ES-I3 (cell line): ENCODE results near the gene WSCD2.

Experiments
- H3K36me3 ChIP-seq: 2 replicates; pipeline ENCODE4 v1.6.1; 2013; ENCODE audit warnings: mild to moderate bottlenecking, low read length, control low read depth, moderate library complexity; ENCODE audit not compliant: insufficient read depth
- H3K4me1 ChIP-seq: 2 replicates; pipeline ENCODE4 v1.6.1; 2013; ENCODE audit warnings: mild to moderate bottlenecking, control low read depth, low read length; ENCODE audit not compliant: insufficient read depth
- H3K9ac ChIP-seq: 2 replicates; pipeline ENCODE4 v1.6.1; 2013; ENCODE audit warnings: low read depth, mild to moderate bottlenecking, low read length, moderate library complexity
- H3K9me3 ChIP-seq: 2 replicates; pipeline ENCODE4 v1.6.1; 2013; ENCODE audit warnings: mild to moderate bottlenecking, low read length, moderate library complexity; ENCODE audit not compliant: control insufficient read depth, insufficient read depth

Gene WSCD2

DNA sequence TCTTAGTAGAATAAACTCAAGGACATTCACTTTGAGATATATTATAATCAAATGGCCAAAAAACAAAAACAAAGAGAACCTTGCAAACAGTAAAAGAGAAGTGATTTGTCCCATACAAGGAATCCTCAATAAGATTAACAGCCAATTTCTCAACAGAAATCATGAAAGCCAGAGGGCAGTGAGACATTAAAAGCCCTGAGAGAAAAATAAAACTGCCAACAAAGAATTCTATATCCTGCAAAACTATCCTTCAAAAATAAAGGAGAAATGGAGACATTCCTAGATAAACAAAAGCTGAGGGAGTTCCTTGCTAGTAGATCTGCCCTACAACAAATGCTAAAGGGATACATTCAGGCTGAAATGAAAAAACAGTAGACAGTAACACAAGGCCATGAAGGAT is 131.9 kb downstream of the WSCD2 start:
- Histone ChIP-seq H3K9me3 (peaks cover 4% of the 10 kb centered on the region), H3K9ac (no peak overlapping the region), H3K36me3 (no peaks in the 10 kb centered on the region), H3K4me1 (no peaks in the 10 kb centered on the region)

DNA sequence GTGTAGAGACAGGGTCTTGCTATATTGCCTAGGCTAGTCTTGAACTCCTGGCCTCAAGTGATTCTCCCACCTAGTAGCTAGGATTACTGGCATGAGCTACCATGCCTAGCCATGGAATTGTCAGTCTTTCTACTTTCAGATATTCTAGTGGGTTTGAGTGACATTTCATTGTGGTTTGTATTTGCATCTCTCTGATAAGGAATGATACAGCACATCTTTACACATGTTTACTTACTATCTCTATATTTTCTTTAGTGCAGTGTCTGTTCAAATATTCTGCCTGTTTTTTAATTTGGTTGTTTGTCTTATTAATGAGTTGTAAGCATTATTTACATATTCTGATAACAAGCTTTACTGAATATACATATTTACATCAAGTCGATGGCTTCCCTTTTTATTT is 136.4 kb downstream of the WSCD2 start:
- peaks cover 3% of the 10 kb centered on the region; the same call in 1 of the 2 replicates for H3K9me3 ChIP-seq
- no peaks in the 10 kb centered on the region for H3K36me3 ChIP-seq

DNA sequence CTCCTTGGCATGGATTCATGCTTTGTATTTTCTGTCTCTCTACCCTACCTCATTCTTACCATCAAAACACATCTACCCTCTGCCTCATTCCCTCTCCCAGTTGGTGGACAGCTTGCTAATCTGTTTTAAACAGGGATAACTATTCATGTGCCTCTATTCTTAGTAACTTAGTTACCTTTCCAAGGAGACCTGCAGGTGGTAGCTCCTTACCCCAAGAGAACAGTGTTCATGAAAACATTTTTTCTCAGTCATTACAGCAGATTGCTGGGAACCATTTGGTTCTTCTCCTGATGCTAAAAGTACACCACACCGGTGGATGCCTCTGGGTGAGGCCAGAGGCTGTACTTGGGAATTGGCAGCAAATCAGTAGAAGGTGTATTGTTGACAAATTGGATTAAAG is 137.0 kb downstream of the WSCD2 start:
- Histone ChIP-seq H3K9ac (no peak overlapping the region), H3K4me1 (0 out of 2 replicates have a peak, but pooled peaks cover 6% of the 10 kb centered on the region), H3K9me3 (peaks cover 3% of the 10 kb centered on the region; the same call in 1 of the 2 replicates), H3K36me3 (no peaks in the 10 kb centered on the region)

More for the DNA sequence above, 136.4 kb downstream of the WSCD2 start:
- Histone ChIP-seq H3K9ac (no peak overlapping the region), H3K4me1 (0 out of 2 replicates have a peak, but pooled peaks cover 6% of the 10 kb centered on the region)

GRCh38 chr12:108267450-108267849 is 138.4 kb downstream of the WSCD2 start:
- Histone ChIP-seq H3K9me3 (peaks cover 3% of the 10 kb centered on the region; the same call in 1 of the 2 replicates), H3K36me3 (no peaks in the 10 kb centered on the region), H3K9ac (no peak overlapping the region), H3K4me1 (0 out of 2 replicates have a peak, but pooled peaks cover 6% of the 10 kb centered on the region)

DNA sequence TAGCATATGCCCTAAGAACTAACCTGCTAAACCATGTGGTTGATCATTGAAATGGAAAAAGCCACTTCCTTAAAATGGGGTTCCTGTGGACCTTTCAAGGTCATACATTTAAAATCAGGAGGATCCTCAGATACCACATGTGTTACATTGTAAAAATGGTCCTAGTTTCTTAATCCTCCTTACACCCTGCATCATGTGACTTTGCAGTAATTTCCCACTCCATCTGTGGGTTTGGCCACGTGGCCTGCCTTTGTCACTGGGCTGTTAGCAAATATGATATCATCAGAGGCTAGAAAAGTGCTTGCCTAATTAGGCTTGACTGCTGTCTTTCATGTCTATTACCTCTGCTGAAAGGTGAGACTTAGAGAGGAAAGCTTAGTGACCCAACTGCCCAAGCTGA is 139.3 kb downstream of the WSCD2 start:
- H3K9ac ChIP-seq: no peak overlapping the region
- no peaks in the 10 kb centered on the region for H3K36me3 ChIP-seq
- peaks cover 3% of the 10 kb centered on the region; the same call in 1 of the 2 replicates for H3K9me3 ChIP-seq
- H3K4me1 ChIP-seq: 0 out of 2 replicates have a peak, but pooled peaks cover 6% of the 10 kb centered on the region

DNA sequence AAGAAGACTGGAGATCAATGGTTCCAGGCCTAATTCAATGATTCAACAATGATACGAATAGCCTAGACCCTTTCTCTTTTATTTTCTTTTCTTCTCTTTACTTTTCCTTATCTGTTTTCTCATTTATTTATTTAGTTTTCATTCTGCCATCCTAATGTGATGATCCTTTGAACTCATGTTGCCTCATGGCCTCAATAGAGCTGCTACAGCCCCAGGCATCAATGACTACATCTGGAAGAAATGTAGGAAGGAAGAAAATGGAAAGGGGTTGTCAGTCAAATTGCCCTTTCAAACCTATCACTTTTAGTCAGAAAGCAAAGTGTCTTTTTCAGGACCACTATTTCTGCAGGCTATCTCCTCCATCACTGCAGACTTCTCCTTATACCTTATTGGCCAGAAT is 140.1 kb downstream of the WSCD2 start:
- Histone ChIP-seq H3K36me3 (no peaks in the 10 kb centered on the region), H3K9me3 (peaks cover 3% of the 10 kb centered on the region; the same call in 1 of the 2 replicates), H3K9ac (no peak overlapping the region), H3K4me1 (0 out of 2 replicates have a peak, but pooled peaks cover 6% of the 10 kb centered on the region)

DNA sequence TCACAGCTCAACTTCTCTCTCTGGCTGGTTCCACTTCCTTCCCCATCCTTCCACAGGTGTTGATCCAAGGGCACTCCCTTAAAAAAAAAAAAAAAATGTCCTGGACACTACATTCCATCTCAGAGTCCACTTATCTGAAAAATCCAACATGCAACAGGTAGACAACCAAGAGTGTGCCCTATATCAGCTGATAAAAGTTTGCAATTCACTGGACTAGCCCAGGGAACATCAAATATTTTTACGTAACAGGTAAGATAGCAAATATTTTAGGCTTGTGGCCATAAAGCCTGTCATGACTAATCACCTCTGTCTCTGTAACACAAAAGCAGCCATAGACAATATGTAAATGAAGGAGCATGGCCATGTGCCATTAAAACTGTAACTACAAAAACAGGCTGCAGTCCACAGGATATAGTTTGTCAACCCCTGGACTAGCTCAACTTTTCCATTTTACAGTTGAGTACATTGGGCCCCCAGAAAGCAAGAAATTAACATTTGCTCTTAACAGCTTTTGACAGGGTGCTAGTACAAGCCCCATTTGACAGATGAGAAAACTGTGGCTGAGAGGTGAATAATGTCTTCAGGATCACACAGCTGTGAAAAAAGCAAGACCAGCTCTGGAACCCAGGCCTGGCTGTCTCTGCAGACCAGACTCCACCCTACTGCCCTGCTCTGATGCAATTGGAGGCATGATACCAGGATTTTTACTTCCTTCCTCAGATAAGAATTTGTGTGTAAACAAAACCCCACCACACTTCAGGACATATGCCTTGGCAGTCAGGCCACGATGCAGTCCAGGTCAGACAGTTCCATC is 141.2 kb downstream of the WSCD2 start:
- no peaks in the 10 kb centered on the region for H3K36me3 ChIP-seq
- H3K4me1 ChIP-seq: 0 out of 2 replicates have a peak, but pooled peaks cover 6% of the 10 kb centered on the region
- no peak overlapping the region for H3K9ac ChIP-seq
- H3K9me3 ChIP-seq: peaks cover 3% of the 10 kb centered on the region; the same call in 1 of the 2 replicates

- H3K9ac ChIP-seq: no peak overlapping the region
- H3K9me3 ChIP-seq: peaks cover 3% of the 10 kb centered on the region; the same call in 1 of the 2 replicates
- 0 out of 2 replicates have a peak, but pooled peaks cover 6% of the 10 kb centered on the region for H3K4me1 ChIP-seq
- no peaks in the 10 kb centered on the region for H3K36me3 ChIP-seq
Observed at GRCh38 chr12:108270849-108271143, 141.7 kb downstream of the WSCD2 start.

DNA sequence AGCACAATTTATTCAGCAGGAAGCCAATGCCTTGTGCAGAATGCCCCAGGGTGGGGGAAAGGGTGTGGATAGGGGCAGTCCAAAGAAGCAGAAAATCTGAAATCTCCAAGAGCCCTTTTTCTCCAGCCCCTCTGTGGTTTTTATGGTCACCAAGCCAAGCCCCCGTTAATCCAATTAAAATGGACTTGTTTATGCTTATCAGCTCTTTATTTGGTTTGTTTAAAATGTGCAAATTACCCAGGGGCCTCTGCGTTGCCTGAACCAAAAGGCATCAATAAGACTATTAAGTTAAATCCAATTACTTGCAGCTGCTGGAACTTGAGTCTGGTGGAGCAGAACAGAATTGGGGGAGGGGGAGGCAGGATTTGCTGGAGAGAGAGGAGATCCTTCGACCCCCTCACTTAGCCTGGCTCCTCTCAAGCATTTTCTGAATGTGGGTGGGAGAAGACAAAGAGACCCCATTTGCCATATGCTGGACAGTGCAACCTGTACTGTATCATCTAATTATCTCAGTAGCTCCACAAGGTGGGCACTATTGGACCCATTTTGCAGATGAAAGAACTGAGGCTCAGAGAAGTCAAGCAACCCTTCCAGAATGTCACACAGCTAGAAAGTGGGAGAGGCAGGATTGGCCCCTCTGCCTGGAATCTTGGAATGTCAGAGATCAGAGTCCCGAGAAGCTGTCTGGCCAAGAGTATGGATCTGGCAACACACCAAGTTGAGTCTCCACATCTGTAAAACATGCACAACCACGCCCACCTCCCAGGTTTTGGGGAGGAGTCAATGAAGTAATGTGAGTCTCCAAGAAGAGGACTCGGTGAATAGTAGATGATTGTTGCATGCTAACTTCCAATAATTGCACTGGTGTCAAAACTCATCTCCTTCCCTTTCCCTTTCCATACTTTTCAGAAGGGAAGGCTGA is 143.1 kb downstream of the WSCD2 start:
- Histone ChIP-seq H3K4me1 (0 out of 2 replicates have a peak, but pooled peaks cover 6% of the 10 kb centered on the region), H3K9me3 (no peaks in the 10 kb centered on the region), H3K9ac (no peak overlapping the region), H3K36me3 (no peaks in the 10 kb centered on the region)

DNA sequence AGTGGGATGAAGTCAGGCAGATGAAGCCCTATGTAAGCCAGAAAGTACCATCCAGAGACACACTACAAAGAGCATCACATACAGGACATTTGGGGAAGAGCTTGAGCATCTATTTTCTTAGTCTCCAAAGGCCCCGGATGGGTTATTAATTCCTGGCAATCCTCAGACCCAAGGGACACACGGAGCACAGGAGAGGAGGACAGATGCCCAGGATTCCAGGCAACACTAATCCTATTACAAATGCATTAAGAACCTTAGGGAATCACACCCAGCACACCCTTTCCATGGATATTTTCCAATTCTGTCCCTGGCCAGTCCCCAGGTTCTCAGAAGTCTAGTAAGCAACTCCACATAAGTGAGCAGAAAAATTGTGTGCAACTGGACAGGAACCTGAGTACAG is 144.1 kb downstream of the WSCD2 start:
- Histone ChIP-seq H3K36me3 (no peaks in the 10 kb centered on the region), H3K9ac (no peak overlapping the region), H3K4me1 (0 out of 2 replicates have a peak, but pooled peaks cover 6% of the 10 kb centered on the region)

DNA sequence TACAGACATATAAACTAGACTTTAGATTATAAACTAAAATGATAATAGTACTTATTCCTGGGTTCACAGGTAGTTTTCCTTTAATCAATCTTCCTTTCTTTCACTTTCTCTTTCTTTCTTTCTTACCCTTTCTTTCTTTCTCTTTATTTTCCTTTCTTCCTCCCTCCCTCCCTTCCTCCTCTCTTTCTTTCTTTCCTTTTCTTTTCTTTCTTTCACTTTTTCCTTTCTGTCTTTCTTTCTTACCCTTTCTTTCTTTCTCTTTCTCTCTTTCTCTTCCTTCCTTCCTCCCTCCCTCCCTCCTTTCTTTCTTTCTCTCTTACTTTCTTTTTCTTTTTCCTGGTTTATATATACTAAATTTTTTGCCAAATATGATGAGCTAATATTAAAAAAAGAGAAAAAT is 148.5 kb downstream of the WSCD2 start:
- Histone ChIP-seq H3K4me1 (0 out of 2 replicates have a peak, but pooled peaks cover 6% of the 10 kb centered on the region), H3K36me3 (no peaks in the 10 kb centered on the region), H3K9ac (no peak overlapping the region), H3K9me3 (no peaks in the 10 kb centered on the region)

More for the DNA sequence above, 144.1 kb downstream of the WSCD2 start:
- H3K9me3 ChIP-seq: no peaks in the 10 kb centered on the region

GRCh38 chr12:108282160-108282559 is 153.1 kb downstream of the WSCD2 start:
- peaks cover 13% of the 10 kb centered on the region; the same call in 1 of the 2 replicates for H3K4me1 ChIP-seq
- H3K36me3 ChIP-seq: no peaks in the 10 kb centered on the region
- H3K9ac ChIP-seq: no peak overlapping the region
- H3K9me3 ChIP-seq: no peaks in the 10 kb centered on the region

DNA sequence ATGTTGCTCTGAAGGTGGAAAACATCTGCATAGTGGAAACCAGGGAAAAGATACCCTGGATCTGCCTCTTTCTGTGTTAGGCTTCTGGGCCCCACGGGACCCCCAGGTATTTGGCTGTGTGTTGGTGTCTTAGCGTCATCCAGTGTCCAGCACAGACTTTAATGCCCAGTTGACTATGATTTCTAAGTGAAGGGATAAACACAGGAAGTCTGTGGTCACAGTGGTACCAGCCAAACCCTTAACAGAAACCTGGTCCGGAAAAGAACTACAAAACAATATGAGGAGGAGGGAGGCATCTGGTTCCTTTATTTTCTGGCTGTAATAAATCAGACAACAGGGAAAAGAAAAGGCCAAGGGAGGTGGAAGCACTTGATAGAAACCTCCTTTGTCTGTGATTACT is 153.6 kb downstream of the WSCD2 start:
- Histone ChIP-seq H3K9me3 (no peaks in the 10 kb centered on the region), H3K36me3 (no peaks in the 10 kb centered on the region), H3K9ac (no peak overlapping the region), H3K4me1 (peaks cover 13% of the 10 kb centered on the region; the same call in 1 of the 2 replicates)

- Histone ChIP-seq H3K9me3 (no peaks in the 10 kb centered on the region), H3K9ac (no peak overlapping the region), H3K4me1 (peaks cover 13% of the 10 kb centered on the region; the same call in 1 of the 2 replicates), H3K36me3 (no peaks in the 10 kb centered on the region)
Observed at GRCh38 chr12:108284163-108284562, 155.1 kb downstream of the WSCD2 start.
